Measurements from ENCODE around the gene DNAJC30.
"Not testable (repeated sequence)": the region's sequence is repeated elsewhere in the genome, so short reads cannot be mapped to it uniquely, and the experiment has no call there.

Gene DNAJC30

DNA sequence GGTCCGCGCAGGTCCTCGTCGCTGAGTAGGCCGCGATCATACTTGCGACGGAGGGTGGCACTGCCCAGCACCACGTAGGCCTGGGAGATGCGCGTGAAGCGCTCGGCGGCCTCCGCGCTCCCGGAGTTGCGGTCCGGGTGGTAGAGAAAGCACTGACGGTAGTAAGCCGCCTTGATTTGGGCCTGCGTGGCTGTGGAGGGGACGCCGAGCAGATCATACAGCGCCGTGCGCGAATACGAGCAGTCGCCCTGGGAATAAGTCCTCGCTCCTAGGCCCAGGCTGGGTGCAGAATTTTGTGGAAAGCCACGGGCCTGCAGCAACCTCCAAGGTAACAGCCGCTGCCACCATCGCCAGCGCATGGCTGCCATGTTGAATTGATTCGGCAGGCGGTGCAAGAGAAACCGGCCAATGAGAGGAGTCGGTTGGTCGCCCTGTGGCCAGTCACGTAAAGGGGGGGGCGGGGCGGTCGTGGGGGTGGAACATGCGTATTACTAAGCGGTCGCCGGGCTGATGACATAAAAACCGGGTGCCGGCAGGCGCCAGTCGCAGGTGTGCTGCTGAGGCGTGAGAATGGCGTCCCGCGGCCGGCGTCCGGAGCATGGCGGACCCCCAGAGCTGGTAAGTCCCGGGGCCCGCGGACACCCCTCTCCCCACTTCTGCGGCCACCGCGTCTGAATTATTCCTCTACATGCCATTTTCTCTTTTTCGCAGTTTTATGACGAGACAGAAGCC lies at the start of gene DNAJC30, which contains the start of gene BUD23:
TSS of gene DNAJC30 (minus strand) at position 398 of the 732 bp plus-strand sequence. CDS start at position 368, 30 bp downstream.
TSS of gene BUD23 (plus strand) at position 542 of the 732 bp plus-strand sequence. CDS start at position 571, 29 bp downstream.
- peak; percentile 95 for DNase-seq

DNA sequence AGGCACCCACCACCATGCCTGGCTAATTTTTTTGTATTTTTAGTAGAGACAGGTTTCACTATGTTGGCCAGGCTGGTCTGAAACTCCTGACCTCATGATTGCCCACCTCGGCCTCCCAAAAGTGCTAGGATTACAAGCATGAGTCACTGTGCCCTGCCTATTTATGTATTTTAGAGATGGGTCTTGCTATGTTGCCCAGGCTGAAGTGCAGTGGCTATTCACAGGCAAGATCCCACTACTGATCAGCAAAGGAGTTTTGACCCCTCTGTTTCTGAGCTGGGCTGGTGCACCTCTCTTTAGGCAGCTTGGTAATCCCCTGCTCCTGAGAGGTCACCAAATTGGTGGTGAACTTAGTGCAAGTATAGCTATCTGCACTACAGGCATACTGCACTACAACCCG lies 49.1 kb upstream of the DNAJC30 start:
- no peak for DNase-seq

DNA sequence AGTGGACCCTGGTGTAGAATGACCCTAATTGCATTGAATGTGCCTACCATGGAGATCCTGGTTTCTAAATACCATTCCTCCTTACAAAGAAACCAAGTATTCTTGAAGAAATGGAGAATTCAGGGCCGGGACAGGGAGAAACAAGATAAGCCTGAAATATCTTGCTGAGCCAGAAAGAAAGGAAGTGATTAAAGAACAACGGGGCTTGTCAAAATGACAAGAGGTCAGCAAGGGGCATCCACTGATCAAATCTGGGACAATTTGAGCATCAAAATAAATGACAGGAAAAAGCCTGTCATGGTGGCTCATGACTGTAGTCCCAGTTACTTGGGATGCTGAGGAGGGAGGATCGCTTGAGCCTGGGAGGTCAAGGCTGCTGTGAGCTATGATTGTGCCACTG lies 47.2 kb upstream of the DNAJC30 start:
- no peak for DNase-seq

DNA sequence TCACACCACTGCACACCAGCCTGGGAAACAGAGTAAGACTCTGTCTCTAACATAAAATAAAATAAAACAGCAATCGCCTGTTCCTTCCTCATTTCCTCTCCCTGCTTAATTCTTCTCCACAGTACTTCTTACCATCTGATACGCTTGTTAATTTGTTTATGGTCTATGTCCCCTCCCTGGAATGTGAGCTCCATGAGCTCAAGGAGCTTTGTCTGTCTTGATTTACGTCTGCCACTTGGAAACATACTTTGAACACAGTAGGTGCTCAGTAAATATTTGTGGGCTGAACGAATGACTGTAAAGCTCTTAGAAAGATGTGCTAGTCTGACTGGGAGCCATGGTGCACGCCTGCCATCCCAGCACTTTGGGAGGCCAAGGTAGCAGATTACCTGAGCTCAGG lies 45.3 kb upstream of the DNAJC30 start:
- no peak for DNase-seq

DNA sequence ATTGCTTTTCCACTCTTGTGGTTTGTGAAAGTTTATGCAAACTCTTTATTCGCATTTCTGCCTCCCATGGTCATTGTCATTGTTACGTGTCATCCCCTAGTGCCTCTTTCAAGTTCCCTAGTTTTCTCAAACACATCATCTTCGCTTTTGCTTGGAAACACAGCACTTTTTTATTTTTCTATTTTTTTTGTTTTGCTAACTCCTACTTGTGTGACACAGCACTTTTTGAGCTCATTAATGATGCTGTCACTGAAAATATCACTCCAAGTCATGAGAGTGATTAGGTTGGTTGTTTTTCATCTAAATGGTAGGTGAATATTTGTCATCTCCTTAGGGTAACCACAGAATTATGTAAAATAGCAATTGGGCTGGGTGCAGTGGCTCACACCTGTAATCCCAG lies 44.7 kb upstream of the DNAJC30 start:
- DNase-seq, result no peak

DNA sequence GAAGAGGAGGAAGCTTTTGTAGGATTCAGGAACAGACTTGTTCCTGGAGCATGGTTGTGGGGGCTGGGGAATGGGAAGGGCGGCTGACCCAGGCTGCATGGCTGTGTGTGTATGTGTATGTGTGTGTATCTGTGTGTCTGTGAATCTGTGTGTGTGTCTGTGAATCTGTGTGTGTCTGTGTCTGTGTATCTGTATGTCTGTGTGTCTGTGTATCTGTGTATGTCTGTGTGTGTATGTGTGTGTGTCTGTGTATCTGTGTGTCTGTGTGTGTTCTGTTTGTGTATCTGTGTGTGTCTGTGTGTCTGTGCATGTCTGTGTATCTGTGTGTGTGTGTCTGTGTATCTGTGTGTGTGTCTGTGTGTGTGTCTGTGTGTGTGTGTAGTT lies 42.8 kb upstream of the DNAJC30 start:
- no peak for DNase-seq

DNA sequence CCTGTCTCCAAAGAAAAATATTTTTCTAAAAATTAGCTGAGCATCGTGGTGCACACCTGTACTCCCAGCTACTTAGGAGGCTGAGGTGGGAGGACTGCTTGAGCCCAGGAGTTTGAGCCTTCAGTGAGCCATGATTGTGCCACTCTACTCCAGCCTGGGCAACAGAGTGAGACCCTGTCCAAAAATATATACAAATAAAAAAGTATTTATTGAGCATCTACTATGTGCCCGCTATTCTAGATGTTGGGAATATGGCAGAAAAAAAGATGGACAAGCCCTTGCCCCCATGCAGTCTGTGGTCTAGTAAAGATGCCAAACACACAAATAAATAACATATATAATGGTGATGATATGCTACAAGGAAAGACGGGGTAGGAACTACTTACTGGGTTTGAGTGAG lies 40.6 kb upstream of the DNAJC30 start:
- no peak for DNase-seq

DNA sequence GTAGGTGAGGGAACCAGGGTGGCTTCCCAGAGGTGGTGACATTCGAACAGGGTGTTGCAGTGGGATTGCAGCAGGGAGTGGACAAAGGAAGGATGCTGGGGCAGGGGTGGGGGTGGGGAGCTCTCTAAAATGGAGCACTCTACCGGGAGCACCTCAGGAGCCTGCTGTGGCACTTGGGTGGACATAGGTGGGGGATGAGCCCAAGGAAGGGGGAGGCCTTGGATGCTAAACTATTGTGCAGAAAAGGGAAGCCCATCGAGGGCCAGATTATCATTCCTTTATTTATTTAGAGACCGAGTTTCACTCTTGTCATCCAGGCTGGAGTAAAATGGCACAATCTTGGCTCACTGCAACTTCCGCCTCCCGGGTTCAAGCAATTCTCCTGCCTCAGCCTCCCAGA lies 39.5 kb upstream of the DNAJC30 start:
- DNase-seq, result no peak

DNA sequence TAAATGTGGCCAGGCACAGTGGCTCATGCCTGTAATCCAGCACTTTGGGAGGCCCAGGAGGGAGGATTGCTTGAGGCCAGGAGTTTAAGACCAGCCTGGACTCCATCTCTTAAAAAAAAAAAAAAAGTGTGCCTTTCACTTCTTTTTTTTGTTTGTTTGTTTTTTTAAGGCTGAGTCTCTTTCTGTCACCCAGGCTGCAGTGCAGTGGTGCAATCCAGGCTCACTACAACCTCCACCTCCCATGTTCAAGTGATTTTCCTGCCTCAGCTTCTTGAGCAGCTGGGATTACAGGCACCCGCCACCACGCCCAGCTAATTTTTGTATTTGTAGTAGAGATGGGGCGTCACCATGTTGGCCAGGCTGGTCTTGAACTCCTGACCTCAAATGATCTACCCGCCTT lies 38.9 kb upstream of the DNAJC30 start:
- not testable (repeated sequence) for DNase-seq

DNA sequence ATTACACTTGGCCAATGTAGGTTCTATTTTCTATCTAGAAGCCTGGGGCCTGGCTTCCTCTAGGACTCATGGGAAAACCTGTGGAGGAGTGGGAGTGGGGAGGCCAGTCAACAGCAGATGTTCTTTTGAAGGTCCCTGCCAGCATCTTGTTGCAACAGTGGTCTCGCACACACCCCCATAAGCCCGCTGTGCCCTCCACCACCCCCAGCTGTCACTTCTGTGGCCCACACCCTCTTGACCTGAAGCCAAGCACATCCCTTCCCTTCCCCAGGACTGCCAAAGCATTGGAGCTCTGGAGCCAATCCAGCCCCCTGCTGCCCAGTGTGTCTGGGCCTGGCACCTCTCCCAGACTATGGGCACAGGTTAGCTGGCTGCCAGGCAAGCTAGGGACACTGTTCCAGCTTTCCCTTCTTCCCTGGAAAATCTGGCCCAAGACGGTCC lies 38.1 kb upstream of the DNAJC30 start:
- DNase-seq, result peak; percentile 72

DNA sequence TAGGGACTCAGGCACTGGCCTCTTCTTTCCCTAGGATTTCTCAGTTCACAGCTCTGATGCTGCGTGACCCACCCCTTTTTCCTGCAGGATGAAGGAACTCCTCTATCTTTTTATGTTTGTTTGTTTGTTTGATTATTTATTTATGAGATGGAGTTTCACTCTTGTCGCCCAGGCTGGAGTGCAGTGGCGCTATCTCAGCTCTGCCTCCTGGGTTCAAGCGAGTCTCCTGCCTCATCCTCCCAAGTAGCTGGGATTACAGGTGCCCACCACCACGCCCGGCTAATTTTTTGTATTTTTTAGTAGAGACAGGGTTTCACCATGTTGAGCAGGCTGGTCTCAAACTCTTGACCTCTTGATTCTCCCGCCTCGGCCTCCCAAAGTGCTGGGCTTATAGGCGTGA lies 37.2 kb upstream of the DNAJC30 start:
- not testable (repeated sequence) for DNase-seq

DNA sequence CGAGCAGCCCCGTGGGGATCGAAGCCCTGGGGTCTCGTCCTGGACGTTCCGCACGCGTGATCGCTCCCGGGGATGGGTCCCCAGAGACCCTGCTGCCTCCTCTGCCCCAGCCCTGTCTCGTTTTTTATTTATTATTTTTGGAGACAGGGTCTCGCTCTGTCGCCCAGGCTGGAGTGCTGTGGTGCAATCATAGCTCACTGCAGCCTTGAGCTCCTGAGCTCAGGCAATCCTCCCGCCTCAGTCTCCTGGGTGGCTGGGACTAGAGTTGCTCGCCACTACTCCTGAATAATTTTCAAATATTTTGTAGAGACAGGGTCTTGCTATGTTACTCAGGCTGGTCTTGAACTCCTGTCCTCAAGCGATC lies 36.5 kb upstream of the DNAJC30 start:
- DNase-seq, result no peak

DNA sequence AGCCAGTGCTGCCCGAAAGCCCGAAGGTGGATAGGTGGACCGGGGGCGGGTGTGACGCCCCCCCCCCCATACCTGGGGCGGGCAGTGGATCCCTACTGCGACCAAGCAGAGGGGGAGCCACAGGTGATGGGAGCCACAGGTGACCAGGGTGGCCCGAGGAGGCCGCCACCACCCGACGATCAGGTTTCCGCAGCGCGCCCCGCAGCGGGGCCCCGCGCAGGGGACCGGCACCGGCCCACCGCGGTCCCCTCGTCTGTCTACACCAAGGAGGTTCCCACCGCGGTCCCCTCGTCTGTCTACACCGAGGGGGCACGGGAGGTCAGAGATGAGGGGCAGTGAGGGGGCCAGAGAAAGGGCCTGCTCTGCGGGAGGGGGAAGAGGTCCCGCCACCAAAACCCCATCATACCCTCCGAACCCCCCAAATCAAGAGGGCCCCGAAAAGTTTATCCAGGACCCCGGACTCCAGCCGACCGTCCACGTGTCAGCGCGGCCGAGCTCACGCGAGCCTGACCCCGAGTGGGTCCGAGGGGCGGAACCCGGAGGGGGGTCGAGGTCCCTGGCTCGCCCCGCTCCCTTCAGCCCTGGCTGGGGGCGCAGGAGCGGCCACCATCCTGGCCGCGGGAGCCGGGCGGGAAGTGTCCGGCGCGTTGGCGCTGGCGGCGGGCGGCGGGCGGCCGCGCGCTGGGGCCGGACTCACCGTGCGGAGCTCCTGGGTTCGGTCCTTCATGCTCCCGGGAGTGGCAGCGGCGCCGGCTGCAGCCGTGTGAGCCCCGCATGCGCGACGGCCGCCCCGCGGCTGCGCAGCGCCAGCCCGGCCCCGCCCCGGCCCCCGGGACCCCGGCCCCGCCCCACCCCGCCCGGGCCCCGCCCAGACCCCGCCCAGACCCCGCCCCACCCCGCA lies 35.9 kb upstream of the DNAJC30 start, which contains the start of gene STX1A:
TSS of gene STX1A (minus strand) at position 765 of the 901 bp plus-strand sequence. CDS start at position 727, 38 bp downstream.
- DNase-seq, result peak; percentile 45

DNA sequence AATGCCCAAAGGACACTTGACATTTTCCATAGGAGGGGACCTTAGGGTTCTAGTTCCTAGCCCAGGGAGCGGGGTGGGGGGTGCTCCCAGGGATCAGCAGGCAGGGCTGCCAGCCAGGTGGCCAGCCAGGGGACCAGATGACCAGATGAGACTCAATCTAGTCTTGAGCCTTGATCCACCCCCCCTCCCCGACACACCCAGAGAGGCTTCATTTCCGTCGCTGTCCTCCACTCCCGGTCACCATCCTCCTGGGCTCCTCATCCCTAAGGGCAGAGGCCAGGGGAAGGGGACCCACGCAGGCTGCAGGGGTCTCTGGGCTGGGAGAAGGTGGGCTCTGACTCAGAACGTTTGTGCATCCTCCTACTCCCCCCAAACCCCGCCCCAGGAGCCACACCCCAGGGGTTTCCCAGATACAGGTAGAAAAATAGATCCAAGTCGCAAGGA lies 35.2 kb upstream of the DNAJC30 start:
- DNase-seq, result no peak

DNA sequence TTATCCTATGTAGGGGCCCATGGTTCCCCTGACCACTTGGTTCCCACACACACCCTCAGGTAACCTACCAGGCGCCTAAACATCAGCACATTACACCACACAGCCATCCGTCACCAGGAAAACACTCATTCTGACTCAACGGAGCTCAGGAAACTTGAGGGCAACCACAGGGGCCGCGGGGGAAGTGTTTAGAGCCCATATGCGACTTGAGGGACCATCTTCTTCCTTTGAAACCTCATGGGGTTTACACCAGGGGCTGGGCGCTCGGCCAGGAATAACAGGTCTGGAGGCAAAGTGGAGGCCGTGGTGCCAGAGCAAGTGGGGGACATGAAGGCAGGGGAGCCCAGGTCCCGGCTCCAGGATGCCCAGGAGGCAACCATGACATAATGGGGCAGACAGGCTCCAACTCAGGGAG lies 34.7 kb upstream of the DNAJC30 start:
- no peak for DNase-seq

DNA sequence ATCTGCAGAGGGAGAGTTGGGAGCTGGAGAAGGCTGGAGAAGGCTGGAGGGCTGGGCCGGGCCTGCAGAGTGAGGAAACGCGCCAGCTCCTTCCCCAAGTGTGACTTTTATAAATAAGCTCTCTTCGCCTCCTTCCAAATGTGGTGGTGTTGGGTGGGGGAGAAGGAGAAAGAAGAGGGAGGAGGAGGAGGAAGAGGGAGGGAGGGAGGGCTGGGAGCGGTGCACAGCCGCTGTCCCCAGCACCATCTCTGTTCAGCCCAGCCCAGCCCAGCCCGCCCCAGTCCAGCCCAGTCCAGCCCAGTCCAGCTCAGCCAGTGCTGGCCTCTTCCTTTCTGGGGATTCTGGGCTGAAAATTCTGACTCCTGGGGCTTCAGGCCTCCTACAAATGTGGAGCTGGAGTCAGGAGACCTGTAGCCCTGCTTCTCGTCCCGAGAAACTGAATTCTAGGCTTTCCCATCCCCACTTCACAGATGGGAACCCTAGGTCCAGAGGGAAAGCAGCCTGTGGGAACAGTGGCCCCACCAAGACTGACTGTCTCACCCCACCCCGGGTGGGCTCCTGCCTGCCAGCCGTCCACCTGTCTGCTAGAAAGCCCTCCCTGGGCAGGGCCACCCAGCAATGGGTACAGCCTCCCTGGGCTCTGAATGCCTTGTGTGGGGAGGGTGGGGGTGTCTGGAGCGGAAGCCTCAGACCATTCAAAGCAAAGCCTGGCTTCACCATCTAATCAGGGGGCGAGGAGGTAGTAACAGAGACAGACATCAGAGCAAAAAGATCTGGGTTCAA lies 34.0 kb upstream of the DNAJC30 start:
- no peak for DNase-seq

DNA sequence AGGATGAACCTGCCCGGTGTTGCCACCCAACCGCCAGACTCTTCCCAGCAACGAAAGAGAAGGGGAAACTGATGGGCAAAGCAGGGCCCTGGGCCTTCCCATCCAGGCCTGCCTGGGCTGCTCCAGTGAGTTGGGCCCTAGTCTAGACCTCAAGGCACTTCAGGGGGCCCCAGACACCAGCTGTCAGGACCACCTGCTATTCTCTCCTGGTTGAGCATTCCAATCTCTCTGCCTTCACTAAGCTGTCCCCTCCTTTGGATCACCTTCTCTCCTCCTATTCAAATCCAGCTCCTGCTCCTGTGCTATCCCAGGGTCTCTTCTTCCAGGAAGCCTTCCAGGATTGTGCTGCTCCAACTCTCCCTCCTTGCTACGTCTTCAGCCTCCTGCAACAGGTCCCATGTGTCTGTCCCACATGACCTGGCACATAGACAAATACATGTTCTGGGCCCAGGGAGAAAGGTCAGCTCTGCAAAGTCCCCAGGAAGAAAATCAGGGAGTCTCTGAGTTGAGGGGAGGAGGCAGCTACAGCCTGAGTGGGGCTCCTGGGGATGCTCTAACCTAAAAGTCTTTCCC lies 33.2 kb upstream of the DNAJC30 start:
- DNase-seq, result no peak

DNA sequence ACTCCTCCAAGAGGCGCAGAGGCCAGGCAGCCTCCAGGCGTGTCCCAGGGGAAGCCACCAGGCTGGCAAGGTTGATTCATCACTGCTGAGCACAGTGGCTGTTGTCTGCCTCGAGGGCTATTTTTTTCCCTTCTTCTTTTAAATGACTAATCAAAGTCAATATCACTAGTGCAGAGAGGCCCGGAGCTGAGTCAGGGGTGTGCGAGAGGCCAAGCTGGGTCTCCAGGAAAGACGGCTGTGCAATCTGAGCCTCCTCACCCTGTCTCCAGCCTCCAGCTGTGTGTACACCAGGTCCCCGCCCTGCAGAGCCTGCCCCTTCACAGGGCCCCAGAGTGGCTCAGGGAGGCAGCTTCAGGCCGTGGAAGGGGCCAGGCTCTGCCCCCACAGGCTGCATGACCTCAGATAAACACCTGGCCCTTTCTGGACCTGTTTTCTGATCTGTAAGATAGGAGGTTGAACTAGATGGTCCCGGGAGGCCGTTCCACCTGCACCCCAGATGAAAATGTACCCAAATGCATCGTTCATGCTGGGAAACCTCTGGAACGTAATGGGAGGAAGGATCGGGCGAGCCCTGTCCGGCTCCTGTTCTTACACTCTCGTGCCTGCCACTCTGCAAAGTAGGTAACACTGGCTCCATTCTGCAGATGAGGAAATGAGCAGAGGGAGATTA lies 32.5 kb upstream of the DNAJC30 start:
- peak; percentile 80 for DNase-seq

DNA sequence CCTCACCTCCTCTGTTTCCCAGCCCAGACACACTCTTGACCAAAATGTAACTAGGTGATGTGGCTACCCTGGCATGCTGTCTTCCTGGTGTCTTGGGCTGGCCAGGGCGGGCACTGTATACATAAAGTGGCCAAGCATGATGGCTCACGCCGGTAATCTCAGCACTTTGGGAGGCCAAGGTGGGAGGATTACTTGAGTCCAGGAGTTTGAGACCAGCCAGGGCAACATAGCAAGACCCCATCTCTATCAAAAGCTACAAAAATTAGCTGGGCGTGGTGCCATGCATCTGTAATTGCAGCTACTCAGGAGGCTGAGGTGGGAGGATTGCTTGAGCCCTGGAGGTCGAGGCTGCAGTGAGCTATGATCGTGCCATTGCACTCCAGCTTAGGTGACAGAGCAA lies 30.1 kb upstream of the DNAJC30 start:
- DNase-seq, result not testable (repeated sequence)

DNA sequence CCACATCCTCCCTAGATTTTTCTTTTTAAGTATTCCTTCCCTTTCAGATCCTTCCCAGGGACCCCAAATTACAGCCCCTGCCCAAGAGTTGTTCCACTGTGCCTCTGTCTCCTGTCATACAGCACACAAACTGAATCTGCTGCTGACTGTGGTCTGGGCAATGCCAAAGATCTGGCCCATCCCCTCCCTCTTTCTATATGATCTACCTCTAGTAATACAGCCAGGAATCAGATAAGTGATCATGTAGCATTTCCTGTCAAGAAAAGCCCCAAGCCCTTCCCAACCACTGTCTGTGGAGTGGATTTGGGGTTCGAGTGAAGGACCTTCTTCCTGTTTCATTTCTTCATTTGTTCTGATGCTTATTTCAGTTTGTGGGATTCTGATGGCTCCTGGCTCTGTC lies 29.5 kb upstream of the DNAJC30 start:
- no peak for DNase-seq

DNA sequence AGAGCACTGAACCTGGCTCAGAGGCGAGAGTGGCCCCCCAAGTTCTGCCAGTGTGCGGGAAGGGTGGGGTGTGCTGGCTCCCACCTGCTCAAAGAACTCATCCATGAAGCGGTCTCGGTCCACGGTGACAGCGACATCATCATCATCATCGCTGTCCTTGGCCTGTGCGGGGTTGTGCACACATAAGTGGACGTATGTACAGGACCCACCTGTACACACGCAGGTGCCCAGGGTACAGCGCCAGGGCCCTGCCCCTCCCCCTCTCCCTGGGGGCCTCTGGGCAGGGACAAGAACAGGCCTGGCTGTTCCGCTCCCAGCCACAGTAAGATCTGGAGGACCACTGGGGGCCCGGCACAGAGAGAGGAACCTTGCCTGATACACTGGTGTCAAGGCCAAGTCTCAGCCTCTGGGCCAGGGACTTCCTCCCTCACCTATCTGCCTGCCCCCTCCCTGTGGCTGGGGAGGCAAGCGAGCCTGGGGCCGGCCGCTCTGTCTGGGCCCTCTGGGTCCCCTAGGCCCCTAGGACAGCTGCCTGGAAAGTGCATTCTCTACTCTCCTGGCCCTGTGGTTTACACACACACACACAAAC lies 25.8 kb upstream of the DNAJC30 start:
- DNase-seq, result no peak
